Measurements from ENCODE around the gene RGS7BP.

DNA sequence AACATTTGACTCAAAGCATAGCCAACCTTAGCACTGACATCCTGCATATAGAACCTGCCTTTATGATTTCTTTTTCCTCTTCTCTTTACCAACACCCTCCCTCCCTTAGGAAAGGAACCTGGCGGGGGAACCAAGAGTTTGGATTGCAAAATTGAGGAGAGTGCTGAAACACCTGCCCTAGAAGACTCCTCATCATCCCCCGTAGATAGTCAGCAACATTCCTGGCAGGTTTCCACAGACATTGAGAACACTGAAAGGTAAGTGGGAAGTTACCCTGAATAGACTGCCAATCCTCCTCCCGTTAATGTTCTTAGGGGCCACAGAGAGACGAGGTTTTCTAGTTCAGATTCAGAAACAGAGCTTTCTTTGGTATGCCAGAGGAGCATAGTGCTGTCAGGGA, 88.8 kb downstream of the RGS7BP start:
- TF ChIP-seq, protein P1, sequence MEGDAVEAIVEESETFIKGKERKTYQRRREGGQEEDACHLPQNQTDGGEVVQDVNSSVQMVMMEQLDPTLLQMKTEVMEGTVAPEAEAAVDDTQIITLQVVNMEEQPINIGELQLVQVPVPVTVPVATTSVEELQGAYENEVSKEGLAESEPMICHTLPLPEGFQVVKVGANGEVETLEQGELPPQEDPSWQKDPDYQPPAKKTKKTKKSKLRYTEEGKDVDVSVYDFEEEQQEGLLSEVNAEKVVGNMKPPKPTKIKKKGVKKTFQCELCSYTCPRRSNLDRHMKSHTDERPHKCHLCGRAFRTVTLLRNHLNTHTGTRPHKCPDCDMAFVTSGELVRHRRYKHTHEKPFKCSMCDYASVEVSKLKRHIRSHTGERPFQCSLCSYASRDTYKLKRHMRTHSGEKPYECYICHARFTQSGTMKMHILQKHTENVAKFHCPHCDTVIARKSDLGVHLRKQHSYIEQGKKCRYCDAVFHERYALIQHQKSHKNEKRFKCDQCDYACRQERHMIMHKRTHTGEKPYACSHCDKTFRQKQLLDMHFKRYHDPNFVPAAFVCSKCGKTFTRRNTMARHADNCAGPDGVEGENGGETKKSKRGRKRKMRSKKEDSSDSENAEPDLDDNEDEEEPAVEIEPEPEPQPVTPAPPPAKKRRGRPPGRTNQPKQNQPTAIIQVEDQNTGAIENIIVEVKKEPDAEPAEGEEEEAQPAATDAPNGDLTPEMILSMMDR (IDR thresholded peaks at IDR 0.05), result no peak
- TF ChIP-seq POLR2A (IDR thresholded peaks at IDR 0.05), result no peak
- no peak for TF ChIP-seq EP300 (IDR thresholded peaks at IDR 0.05)
